ENCODE measurements around the gene SPRED2.

Gene SPRED2

GRCh38 chr2:65416321-65416720 is 16.1 kb downstream of the SPRED2 start:
- DNase-seq (ENCODE audit: extremely low read depth in 1 of 2, low read depth in 1 of 2) = no peak

GRCh38 chr2:65415091-65415490 is 17.3 kb downstream of the SPRED2 start:
- no peak for DNase-seq (ENCODE audit: extremely low read depth in 1 of 2, low read depth in 1 of 2)

- DNase-seq (ENCODE audit: extremely low read depth in 1 of 2, low read depth in 1 of 2) = no peak
Measured at GRCh38 chr2:65413610-65414009, 18.8 kb downstream of the SPRED2 start.

- no peak for DNase-seq (ENCODE audit: extremely low read depth in 1 of 2, low read depth in 1 of 2)
Measured at GRCh38 chr2:65413106-65413505, 19.3 kb downstream of the SPRED2 start.

- no peak for DNase-seq (ENCODE audit: extremely low read depth in 1 of 2, low read depth in 1 of 2)
Measured at GRCh38 chr2:65411056-65411795, 21.2 kb downstream of the SPRED2 start.

- no peak for DNase-seq (ENCODE audit: extremely low read depth in 1 of 2, low read depth in 1 of 2)
Measured at GRCh38 chr2:65409045-65409444, 23.4 kb downstream of the SPRED2 start.

GRCh38 chr2:65407240-65407639 is 25.2 kb downstream of the SPRED2 start:
- no peak for DNase-seq (ENCODE audit: extremely low read depth in 1 of 2, low read depth in 1 of 2)

GRCh38 chr2:65404988-65405697 is 27.3 kb downstream of the SPRED2 start:
- no peak for DNase-seq (ENCODE audit: extremely low read depth in 1 of 2, low read depth in 1 of 2)

GRCh38 chr2:65403529-65403915 is 28.9 kb downstream of the SPRED2 start:
- DNase-seq (ENCODE audit: extremely low read depth in 1 of 2, low read depth in 1 of 2) = no peak

- DNase-seq (ENCODE audit: extremely low read depth in 1 of 2, low read depth in 1 of 2) = no peak
Measured at GRCh38 chr2:65402780-65403528, 29.4 kb downstream of the SPRED2 start.

- DNase-seq (ENCODE audit: extremely low read depth in 1 of 2, low read depth in 1 of 2) = no peak
Measured at GRCh38 chr2:65402323-65402722, 30.1 kb downstream of the SPRED2 start.

- DNase-seq (ENCODE audit: extremely low read depth in 1 of 2, low read depth in 1 of 2) = no peak
Measured at GRCh38 chr2:65397122-65397521, 35.3 kb downstream of the SPRED2 start.

- DNase-seq (ENCODE audit: extremely low read depth in 1 of 2, low read depth in 1 of 2) = no peak
Measured at GRCh38 chr2:65396348-65397026, 35.9 kb downstream of the SPRED2 start.

- DNase-seq (ENCODE audit: extremely low read depth in 1 of 2, low read depth in 1 of 2) = no peak
Measured at GRCh38 chr2:65395621-65396347, 36.6 kb downstream of the SPRED2 start.

- DNase-seq (ENCODE audit: extremely low read depth in 1 of 2, low read depth in 1 of 2) = no peak
Measured at GRCh38 chr2:65393743-65394422, 38.5 kb downstream of the SPRED2 start.

- DNase-seq (ENCODE audit: extremely low read depth in 1 of 2, low read depth in 1 of 2) = no peak
Measured at GRCh38 chr2:65393046-65393445, 39.4 kb downstream of the SPRED2 start.

- no peak for DNase-seq (ENCODE audit: extremely low read depth in 1 of 2, low read depth in 1 of 2)
Measured at GRCh38 chr2:65392609-65393008, 39.8 kb downstream of the SPRED2 start.

- DNase-seq (ENCODE audit: extremely low read depth in 1 of 2, low read depth in 1 of 2) = no peak
Measured at GRCh38 chr2:65390134-65390533, 42.3 kb downstream of the SPRED2 start.

- DNase-seq (ENCODE audit: extremely low read depth in 1 of 2, low read depth in 1 of 2) = no peak
Measured at GRCh38 chr2:65389476-65389875, 42.9 kb downstream of the SPRED2 start.
